Endometrial microvascular endothelial cells (primary cell): Measurements from ENCODE around the gene SLC2A13. TPM values are rescaled to one million over a fixed set of nuclear protein-coding genes. Genes with fewer than 3 reads are reported as not detected.
"Not testable (repeated sequence)": the region's sequence is repeated elsewhere in the genome, so short reads cannot be mapped to it uniquely, and the experiment has no call there.

Experiments
- in situ Hi-C: cut with HindIII; loops from 2 replicates; pipeline ENCODE4 v1.10.0; 2017; ENCODE audit warnings: low sequenced_read_pairs, low pct_unique_long_range_greater_than_20kb; ENCODE audit errors: inconsistent ontology term
- total RNA-seq: library from RNA; depleted of rRNA; stranded (reverse); fragments of >200 nt; gene quantifications from one replicate; pipeline ENCODE4 v1.2.3, GENCODE V29; 2015; ENCODE audit errors: inconsistent ontology term

Gene SLC2A13
- total RNA-seq, 1 donor from 2014 or later, result 3.5 TPM

DNA sequence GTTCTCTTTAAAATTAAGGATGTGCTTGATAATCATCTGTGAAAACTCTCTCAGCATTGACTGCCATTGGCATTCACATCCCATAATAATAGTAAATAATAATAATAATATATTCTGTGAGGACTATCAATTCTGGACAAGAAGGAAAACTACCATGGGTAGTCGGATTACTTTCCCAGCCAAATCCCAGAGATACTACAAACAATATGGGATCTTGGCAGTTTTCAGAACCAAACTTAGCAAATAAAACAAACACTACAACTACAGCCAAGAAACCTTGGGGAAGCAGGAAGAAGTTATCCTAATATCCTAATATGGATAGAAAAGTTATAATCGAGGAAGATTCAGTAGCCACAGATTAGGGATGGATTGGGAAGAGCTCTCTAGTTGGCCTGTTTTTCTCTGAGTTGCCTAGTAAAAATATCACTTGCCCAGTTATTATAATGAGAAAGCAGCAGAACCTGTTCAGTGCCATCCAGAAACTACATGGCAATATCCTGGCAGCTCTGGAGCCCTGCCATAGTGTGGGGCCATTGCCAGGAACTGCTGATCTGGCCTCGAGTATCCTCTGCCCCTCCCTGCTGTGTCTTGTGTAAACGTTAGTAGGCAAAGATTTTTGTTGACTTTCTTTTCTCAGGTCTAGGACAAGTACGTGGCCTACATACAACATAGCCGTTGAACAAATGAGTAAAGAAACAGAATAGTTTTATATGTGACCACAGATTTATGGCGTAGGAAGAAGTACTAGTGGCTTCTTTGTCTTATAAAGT lies 193.5 kb downstream of the SLC2A13 start:
- in situ Hi-C loops, result no loop called here

GRCh38 chr12:39906237-39906636 lies 199.6 kb downstream of the SLC2A13 start:
- in situ Hi-C loops, result no loop called here

DNA sequence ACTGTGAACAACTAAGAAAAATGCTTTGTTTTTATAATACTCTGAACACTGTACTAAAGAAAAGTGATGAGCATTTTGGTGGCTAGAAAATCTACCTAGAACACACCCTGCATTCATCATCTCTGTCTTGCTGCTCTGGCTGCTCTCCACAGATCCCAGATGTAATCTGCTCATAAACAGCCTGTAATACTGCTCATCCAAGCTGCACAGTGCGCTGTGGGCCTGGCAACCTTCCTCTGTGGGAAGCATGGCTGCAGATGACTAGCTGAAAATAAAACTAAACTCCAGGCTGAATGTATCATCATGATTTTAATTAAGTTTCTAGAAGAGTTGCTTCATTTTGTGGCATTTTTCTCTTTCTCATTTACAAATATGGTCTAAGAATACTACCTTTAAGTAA lies 200.7 kb downstream of the SLC2A13 start:
- in situ Hi-C loops, result no loop called here

GRCh38 chr12:39902821-39903220 lies 203.1 kb downstream of the SLC2A13 start:
- in situ Hi-C loops, result no loop called here

GRCh38 chr12:39897315-39897714 lies 208.6 kb downstream of the SLC2A13 start:
- in situ Hi-C loops, result no loop called here

GRCh38 chr12:39893388-39893787 lies 212.5 kb downstream of the SLC2A13 start:
- in situ Hi-C loops, result not testable (repeated sequence)

DNA sequence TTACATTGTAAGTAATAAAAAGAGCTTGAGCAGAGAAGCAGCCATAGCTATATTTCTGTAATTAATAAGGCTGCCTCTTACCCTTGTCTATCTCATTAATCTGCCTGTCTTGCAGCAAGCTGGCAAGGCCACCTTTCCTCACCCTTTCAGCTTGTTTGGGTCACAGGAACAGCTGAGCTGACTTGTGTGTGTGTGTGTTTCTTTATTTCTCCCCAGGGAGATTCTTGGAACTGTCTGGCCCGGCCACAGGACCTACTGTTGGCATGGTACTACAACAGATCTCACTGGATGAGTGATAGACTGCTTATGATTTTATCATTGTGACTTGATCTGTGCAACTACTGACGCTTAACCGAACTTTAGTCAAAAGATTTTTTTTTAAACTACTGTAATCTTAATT lies 213.7 kb downstream of the SLC2A13 start:
- in situ Hi-C loops, result no loop called here

GRCh38 chr12:39887856-39888255 lies 218.0 kb downstream of the SLC2A13 start:
- in situ Hi-C loops, result no loop called here

DNA sequence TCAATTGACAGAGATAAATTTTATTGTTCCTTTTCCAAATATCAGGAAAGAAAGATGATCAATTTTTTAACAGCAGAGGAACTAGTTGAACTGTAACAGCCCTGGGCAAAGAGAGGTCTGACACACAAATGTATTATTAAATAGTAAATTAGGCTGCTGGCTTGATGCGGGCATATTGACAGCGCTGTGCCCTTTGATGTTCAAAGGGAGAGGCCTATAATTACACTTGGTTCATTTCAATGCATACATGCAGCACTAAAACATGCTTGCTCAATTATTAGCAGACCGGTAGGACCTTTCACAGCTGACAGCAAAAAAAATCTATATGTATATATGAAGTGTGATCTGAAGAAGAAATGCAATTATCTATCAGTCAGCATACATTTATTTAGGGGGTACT lies 219.8 kb downstream of the SLC2A13 start:
- in situ Hi-C loops, result no loop called here

DNA sequence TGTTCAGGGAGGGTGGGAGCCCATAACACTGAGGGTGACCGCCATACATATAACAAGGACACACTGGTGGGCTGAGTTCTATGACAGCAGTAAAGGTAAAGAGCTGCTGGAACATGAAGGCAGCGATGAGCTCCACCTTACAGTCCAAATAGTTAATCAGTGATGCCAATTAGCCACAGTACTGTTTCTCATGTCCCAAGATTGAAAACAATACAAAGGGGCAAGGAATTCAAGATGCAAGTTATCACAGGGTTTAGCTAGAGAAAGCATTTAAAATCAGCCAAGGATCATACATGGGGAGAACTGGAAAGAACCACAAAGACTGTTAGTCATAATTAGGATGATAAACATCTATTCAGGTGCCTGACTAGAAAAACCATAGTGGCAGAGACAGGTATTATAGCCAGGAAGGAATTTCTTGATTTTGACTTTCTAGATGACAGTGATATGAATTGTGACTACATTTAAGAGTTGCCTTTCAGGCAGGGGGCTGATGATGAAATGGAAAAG lies 221.2 kb downstream of the SLC2A13 start:
- in situ Hi-C loops, result no loop called here

GRCh38 chr12:39883411-39883810 lies 222.5 kb downstream of the SLC2A13 start:
- in situ Hi-C loops, result no loop called here

- in situ Hi-C loops, result no loop called here
Observed at GRCh38 chr12:39878753-39879152, 227.1 kb downstream of the SLC2A13 start.

DNA sequence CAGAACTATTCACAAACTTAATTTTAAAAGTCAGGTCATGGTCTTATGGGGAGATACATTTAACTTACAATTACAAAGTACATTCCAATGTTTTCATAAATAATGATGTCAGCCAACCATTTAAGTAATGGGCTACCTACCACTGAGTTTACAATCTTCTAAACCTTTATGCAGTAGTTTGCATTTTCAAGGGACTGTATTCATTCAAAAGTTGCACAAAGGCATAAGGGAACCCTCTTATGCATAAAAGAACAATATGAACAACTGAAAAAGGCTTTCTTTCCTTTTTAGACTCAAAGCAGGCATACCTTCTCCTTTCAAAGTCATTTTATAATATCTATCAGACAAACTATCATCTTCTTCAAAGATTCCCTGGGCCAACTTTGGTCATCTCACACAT lies 230.2 kb downstream of the SLC2A13 start:
- in situ Hi-C loops, result no loop called here

DNA sequence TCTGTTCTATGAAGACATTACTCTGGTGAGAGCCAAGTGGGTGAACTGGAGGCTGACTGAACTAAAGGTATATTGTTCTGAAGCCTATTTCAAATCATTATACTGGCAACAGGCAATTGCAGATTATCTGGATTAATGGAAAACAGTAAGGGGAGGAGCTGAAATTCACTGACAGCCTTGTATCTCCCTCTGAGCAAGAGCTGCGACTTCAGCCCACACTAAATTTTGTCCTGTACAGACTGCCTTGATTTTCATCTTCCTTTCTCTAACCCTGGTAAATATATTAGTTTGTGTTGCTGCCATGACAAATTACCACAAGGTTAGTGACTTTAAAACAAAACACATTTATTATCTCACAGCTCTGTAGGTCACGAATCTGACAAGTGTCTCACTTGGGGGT lies 231.1 kb downstream of the SLC2A13 start:
- in situ Hi-C loops, result no loop called here

DNA sequence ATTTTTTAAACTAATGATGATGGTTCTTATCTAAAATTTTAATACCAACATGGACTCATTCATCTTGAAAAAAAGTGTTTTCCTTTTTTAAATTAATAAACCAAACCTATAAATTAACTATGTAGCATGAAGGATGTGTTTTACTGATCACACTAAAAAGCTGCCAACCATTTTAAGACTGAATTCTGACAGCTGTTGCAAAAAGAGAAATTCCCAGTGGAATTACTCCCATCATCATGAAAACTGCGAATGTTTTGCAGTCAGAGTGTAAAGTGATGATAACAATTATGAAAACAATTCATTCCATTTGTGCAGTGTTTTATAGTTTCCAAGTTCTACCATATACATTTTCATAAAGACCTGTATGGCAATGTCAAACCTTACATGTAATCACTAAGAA lies 232.8 kb downstream of the SLC2A13 start:
- in situ Hi-C loops, result no loop called here

GRCh38 chr12:39872425-39872824 lies 233.5 kb downstream of the SLC2A13 start:
- in situ Hi-C loops, result no loop called here

DNA sequence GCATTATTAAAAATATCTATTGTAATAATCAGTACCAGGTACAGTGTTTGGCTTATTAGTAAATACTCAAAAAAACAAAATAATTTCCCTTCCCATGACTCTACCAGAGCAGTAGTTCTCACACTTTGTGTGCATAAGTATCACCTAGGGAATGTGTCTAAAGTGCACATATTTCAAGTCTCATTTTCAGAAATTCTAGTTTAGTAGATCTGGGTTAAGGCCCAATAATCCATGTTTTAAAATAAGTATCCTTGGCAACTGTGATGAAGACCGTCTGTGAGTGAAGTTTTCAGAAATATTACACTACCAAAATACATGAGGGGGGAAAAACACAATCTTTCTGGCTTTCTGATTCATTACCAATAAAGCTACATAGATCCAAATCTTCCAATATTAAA lies 237.6 kb downstream of the SLC2A13 start:
- in situ Hi-C loops, result no loop called here

DNA sequence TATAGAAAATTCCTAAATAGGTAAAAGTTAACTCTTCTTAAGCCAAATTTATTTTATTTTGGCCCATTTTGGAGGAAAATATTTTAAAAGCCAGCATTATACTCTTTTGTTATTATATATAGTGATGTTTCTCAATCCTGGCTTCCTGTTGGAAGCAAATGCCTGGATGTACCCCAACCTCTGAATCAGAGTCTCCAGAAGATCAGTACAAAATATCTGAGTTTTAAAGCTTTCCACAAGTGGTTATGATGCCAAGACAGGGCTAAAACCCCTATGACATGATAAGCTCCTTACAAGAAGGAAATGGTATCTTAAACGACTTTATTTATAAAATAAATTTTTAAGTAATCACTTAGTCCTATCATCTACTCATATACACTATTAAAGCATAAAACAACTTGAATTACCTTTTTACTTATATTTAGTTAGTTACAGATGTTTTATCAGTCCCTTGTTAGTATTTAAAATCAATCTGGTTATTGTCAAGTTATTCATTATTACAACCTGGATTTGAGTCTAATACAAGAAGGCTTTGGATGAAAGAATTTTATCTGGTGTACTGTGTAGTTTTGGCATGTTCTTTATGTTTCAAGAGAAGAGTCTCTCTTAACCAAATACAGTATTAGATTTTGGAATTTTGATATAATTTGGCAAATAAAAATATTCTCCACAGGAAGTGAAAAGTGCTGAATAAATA lies 238.1 kb downstream of the SLC2A13 start:
- in situ Hi-C loops, result no loop called here

DNA sequence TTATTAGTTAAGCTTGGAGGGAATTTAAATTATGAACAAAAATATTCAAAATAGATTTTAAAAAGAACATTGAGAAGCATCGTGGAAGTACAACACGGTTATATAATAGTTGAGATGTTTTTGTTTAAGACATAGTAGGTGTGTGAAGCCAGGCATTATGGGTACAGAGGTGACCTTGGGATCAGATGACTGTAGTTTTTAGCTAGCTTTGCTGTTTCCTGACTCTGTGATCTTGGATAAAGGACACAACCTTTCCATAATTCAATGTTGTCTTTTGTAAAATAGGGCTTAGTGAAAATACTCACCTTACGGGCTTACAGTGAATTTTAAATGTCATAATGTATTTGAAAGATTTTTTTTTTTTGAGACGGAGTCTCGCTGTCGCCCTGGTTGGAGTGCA lies 239.7 kb downstream of the SLC2A13 start:
- in situ Hi-C loops, result no loop called here

DNA sequence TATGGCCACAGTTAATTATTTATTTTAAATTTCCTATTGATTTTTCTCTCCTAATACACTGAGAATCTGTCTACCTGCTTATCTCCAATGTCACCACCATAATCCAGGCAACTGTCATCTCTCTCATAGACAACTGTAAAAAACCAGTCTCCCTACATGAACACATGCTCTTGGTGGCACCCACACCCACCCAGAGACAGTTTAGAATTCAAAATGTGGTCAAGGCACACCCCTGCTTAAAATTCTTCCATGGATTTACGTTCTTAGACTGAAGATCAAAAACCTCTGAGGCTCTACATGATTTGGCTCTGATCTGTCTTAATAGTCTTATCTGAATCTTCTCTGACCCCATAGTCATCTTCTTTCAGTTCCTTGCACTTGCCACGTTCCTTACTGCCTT lies 245.2 kb downstream of the SLC2A13 start:
- in situ Hi-C loops, result no loop called here
